Subcutaneous abdominal adipose tissue (tissue), 5 donors: Measurements from ENCODE around the gene ATP6V0E1.

ENCODE experiments used
- H3K27ac ChIP-seq: one replicate; pipeline ENCODE4 v1.7.0; 2013; ENCODE audit warnings: low read depth, mild to moderate bottlenecking, inconsistent platforms, low read length, moderate library complexity
- H3K27me3 ChIP-seq, 5 donors: one replicate each; pipeline ENCODE4 v1.7.0; 2013; ENCODE audit warnings: low read length in 5 of 5, inconsistent platforms in 1 of 5; ENCODE audit not compliant: control insufficient read depth in 5 of 5, insufficient read depth in 4 of 5
- H3K36me3 ChIP-seq, 5 donors: one replicate each; pipeline ENCODE4 v1.7.0; 2013; ENCODE audit warnings: low read length in 5 of 5; ENCODE audit not compliant: control insufficient read depth in 5 of 5, insufficient read depth in 5 of 5
- H3K4me1 ChIP-seq, 5 donors: one replicate each; pipeline ENCODE4 v1.7.0; 2013; ENCODE audit warnings: low read length in 5 of 5, mild to moderate bottlenecking in 3 of 5, moderate library complexity in 1 of 5; ENCODE audit not compliant: control insufficient read depth in 5 of 5, insufficient read depth in 5 of 5
- H3K4me3 ChIP-seq, 5 donors: one replicate each; pipeline ENCODE4 v1.7.0; 2013; ENCODE audit warnings: low read length in 5 of 5, low read depth in 1 of 5
- H3K9ac ChIP-seq, 5 donors: one replicate each; pipeline ENCODE4 v1.7.0; 2013; ENCODE audit warnings: low read length in 5 of 5, mild to moderate bottlenecking in 4 of 5, moderate library complexity in 3 of 5
- H3K9me3 ChIP-seq, 5 donors: one replicate each; pipeline ENCODE4 v1.7.0; 2013; ENCODE audit warnings: low read length in 5 of 5; ENCODE audit not compliant: control insufficient read depth in 5 of 5
- donor health status: healthy.
- donor health status: healthy.
- donor health status: healthy.
- donor health status: healthy.
- donor health status: healthy.

The ATP6V0E1 gene

GRCh38 chr5:172943906-172944305 lies 39.7 kb upstream of the ATP6V0E1 start:
- H3K4me1 ChIP-seq = peaks cover 0 to 13% (median 2%) of the 10 kb centered on the region in 5 donors
- H3K27ac ChIP-seq = no peak overlapping the region
- H3K27me3 ChIP-seq = no peaks in the 10 kb centered on the region
- H3K36me3 ChIP-seq = peaks cover 0 to 84% (median 61%) of the 10 kb centered on the region in 5 donors
- H3K4me3 ChIP-seq = no peak overlapping the region
- H3K9me3 ChIP-seq = no peaks in the 10 kb centered on the region
- no peak overlapping the region for H3K9ac ChIP-seq

- no peak overlapping the region for H3K9ac ChIP-seq
- H3K9me3 ChIP-seq = no peaks in the 10 kb centered on the region
- no peak overlapping the region for H3K27ac ChIP-seq
- peaks cover 0 to 81% (median 55%) of the 10 kb centered on the region in 5 donors for H3K36me3 ChIP-seq
- no peak overlapping the region for H3K4me3 ChIP-seq
- peaks cover 0 to 13% (median 2%) of the 10 kb centered on the region in 5 donors for H3K4me1 ChIP-seq
- no peaks in the 10 kb centered on the region for H3K27me3 ChIP-seq
These were observed 38.8 kb upstream of the ATP6V0E1 start for GRCh38 chr5:172944741-172945140.

GRCh38 chr5:172945151-172945550 lies 38.4 kb upstream of the ATP6V0E1 start:
- peaks cover 0 to 77% (median 53%) of the 10 kb centered on the region in 5 donors for H3K36me3 ChIP-seq

GRCh38 chr5:172946146-172946545 lies 37.4 kb upstream of the ATP6V0E1 start:
- peaks cover 0 to 77% (median 57%) of the 10 kb centered on the region in 5 donors for H3K36me3 ChIP-seq
- H3K9me3 ChIP-seq = no peaks in the 10 kb centered on the region
- no peak overlapping the region for H3K9ac ChIP-seq
- peaks cover 0 to 13% (median 2%) of the 10 kb centered on the region in 5 donors for H3K4me1 ChIP-seq
- no peak overlapping the region for H3K27ac ChIP-seq
- no peaks in the 10 kb centered on the region for H3K27me3 ChIP-seq
- H3K4me3 ChIP-seq = no peak overlapping the region

More at GRCh38 chr5:172945151-172945550, 38.4 kb upstream of the ATP6V0E1 start:
- Histone ChIP-seq H3K4me3 (no peak overlapping the region), H3K9me3 (no peaks in the 10 kb centered on the region), H3K4me1 (peaks cover 0 to 13% (median 2%) of the 10 kb centered on the region in 5 donors), H3K27ac (no peak overlapping the region), H3K27me3 (no peaks in the 10 kb centered on the region), H3K9ac (no peak overlapping the region)

GRCh38 chr5:172949426-172949825 lies 34.1 kb upstream of the ATP6V0E1 start:
- no peaks in the 10 kb centered on the region for H3K9me3 ChIP-seq
- H3K4me1 ChIP-seq = no peaks in the 10 kb centered on the region
- H3K27me3 ChIP-seq = no peaks in the 10 kb centered on the region
- H3K9ac ChIP-seq = no peak overlapping the region
- peaks cover 0 to 60% (median 54%) of the 10 kb centered on the region in 5 donors for H3K36me3 ChIP-seq
- no peak overlapping the region for H3K4me3 ChIP-seq
- H3K27ac ChIP-seq = no peak overlapping the region

- Histone ChIP-seq H3K27me3 (no peaks in the 10 kb centered on the region), H3K36me3 (peaks cover 0 to 51% (median 45%) of the 10 kb centered on the region in 5 donors), H3K4me3 (no peak overlapping the region), H3K4me1 (no peaks in the 10 kb centered on the region), H3K9me3 (no peaks in the 10 kb centered on the region), H3K27ac (no peak overlapping the region), H3K9ac (no peak overlapping the region)
These were observed 33.2 kb upstream of the ATP6V0E1 start for GRCh38 chr5:172950176-172950965.

GRCh38 chr5:172951371-172952033 lies 32.1 kb upstream of the ATP6V0E1 start:
- H3K27me3 ChIP-seq = no peaks in the 10 kb centered on the region
- peaks cover 0 to 41% (median 35%) of the 10 kb centered on the region in 5 donors for H3K36me3 ChIP-seq
- no peaks in the 10 kb centered on the region for H3K9me3 ChIP-seq
- H3K4me3 ChIP-seq = no peak overlapping the region
- H3K27ac ChIP-seq = no peak overlapping the region
- H3K4me1 ChIP-seq = no peaks in the 10 kb centered on the region
- H3K9ac ChIP-seq = no peak overlapping the region

- Histone ChIP-seq H3K27ac (no peak overlapping the region), H3K9ac (no peak overlapping the region), H3K4me3 (no peak overlapping the region), H3K4me1 (no peaks in the 10 kb centered on the region), H3K27me3 (no peaks in the 10 kb centered on the region), H3K9me3 (no peaks in the 10 kb centered on the region), H3K36me3 (peaks cover 0 to 37% (median 33%) of the 10 kb centered on the region in 5 donors)
These were observed 31.5 kb upstream of the ATP6V0E1 start for GRCh38 chr5:172952034-172952511.

- Histone ChIP-seq H3K9ac (no peak overlapping the region), H3K4me3 (no peak overlapping the region), H3K4me1 (peaks cover 0 to 9% (median 4%) of the 10 kb centered on the region in 5 donors), H3K27ac (no peak overlapping the region), H3K36me3 (peaks cover 0 to 22% (median 21%) of the 10 kb centered on the region in 5 donors), H3K27me3 (no peaks in the 10 kb centered on the region), H3K9me3 (no peaks in the 10 kb centered on the region)
These were observed 29.5 kb upstream of the ATP6V0E1 start for GRCh38 chr5:172953776-172954675.
